Lung (tissue), 12 donors: ENCODE measurements around the gene SYMPK. TPM values are rescaled to one million over a fixed set of nuclear protein-coding genes. Genes with fewer than 3 reads are reported as not detected.

Source experiments
- ATAC-seq: fragments of 200-7000 bp; cut with Tn5 transposase; one replicate; pipeline ENCODE4 v1.9.1; 2020; ENCODE audit warnings: moderate number of reproducible peaks; ENCODE audit not compliant: insufficient read depth, low FRiP score
- DNase-seq, 3 donors: peaks; one replicate each; pipeline ENCODE4 v3.0.0-alpha.2; 2013 to 2017
- H3K27ac ChIP-seq, 2 donors: one replicate each; pipeline ENCODE4 v1.5.1; 2013; ENCODE audit warnings: mild to moderate bottlenecking in 2 of 2, moderate library complexity in 2 of 2, control low read depth in 1 of 2, inconsistent platforms in 1 of 2, low read depth in 1 of 2, low read length in 1 of 2
- H3K27me3 ChIP-seq, 3 donors: one replicate each; pipeline ENCODE4 v1.5.1; 2013; ENCODE audit warnings: low read length in 2 of 3; ENCODE audit not compliant: control insufficient read depth in 3 of 3, insufficient read depth in 3 of 3
- H3K36me3 ChIP-seq, 4 donors: one replicate each; pipeline ENCODE4 v1.5.1; 2013; ENCODE audit warnings: low read length in 4 of 4, mild to moderate bottlenecking in 1 of 4, moderate library complexity in 1 of 4; ENCODE audit not compliant: control insufficient read depth in 4 of 4, insufficient read depth in 4 of 4
- H3K4me1 ChIP-seq, 5 donors: one replicate each; pipeline ENCODE4 v1.5.1; 2013; ENCODE audit warnings: low read length in 5 of 5, mild to moderate bottlenecking in 2 of 5, moderate library complexity in 1 of 5; ENCODE audit not compliant: control insufficient read depth in 5 of 5, insufficient read depth in 5 of 5
- H3K4me3 ChIP-seq: one replicate; pipeline ENCODE4 v1.5.1; 2013; ENCODE audit warnings: mild to moderate bottlenecking, control low read depth, moderate library complexity
- H3K9ac ChIP-seq, 2 donors: one replicate each; pipeline ENCODE4 v1.5.1; 2013; ENCODE audit warnings: low read length in 2 of 2, control low read depth in 1 of 2; ENCODE audit not compliant: insufficient read depth in 1 of 2
- H3K9me3 ChIP-seq, 4 donors: one replicate each; pipeline ENCODE4 v1.5.1; 2013; ENCODE audit warnings: low read length in 3 of 4, mild to moderate bottlenecking in 1 of 4, moderate library complexity in 1 of 4; ENCODE audit not compliant: control insufficient read depth in 4 of 4, insufficient read depth in 3 of 4
- CTCF ChIP-seq: IDR thresholded peaks from 2 replicates; pipeline ENCODE4 v1.5.1; 2012; ENCODE audit warnings: mild to moderate bottlenecking; ENCODE audit errors: control extremely low read depth, extremely low read depth
- WGBS, 2 donors: extraction: QIAGEN DNeasy Blood & Tissue Kit; methylation state at CpG; one replicate each; pipeline ENCODE4 v1.1.7; 2013; 5-methylcytosine and 5-hydroxymethylcytosine counted together
- polyA plus RNA-seq, 2 donors: library from polyadenylated mRNA; stranded (reverse); fragments of 200-250 nt; gene quantifications; one replicate each; pipeline ENCODE4 v1.2.1, GENCODE V29; 2013
- total RNA-seq, 2 donors: library from RNA; depleted of rRNA in 1 of 2; stranded (reverse); fragments of >200 nt in 1 of 2; gene quantifications; one replicate each; pipeline ENCODE4 v1.2.1, GENCODE V29; 2014 to 2021
- donor health status: control.
- donor health status: control.
- donor health status: Bipolar disorder and iron deficiency.
- donor health status: healthy.
- donor health status: DM: yes; HTN: yes; CAD: no.

SYMPK gene
- total and polyA plus RNA-seq, 4 donors = 40.3 to 125 (median 64.8) TPM

- Histone ChIP-seq H3K27me3 (no peaks in the 10 kb centered on the region), H3K4me3 (no peak overlapping the region), H3K36me3 (peaks cover 0 to 31% (median 5%) of the 10 kb centered on the region in 4 donors), H3K4me1 (peaks cover 0 to 15% (median 0%) of the 10 kb centered on the region in 5 donors), H3K9ac (no peak overlapping the region), H3K9me3 (no peaks in the 10 kb centered on the region), H3K27ac (peak overlapping the region in 1 of 2 donors; percentile 33)
- peak; percentile 97 for TF ChIP-seq CTCF
- 21% methylated on average over 24 of the region's 24 CpGs for WGBS, 2 donors
- DNase-seq = peak; percentile 93 to 95 (median 94)
- ATAC-seq = peak; percentile 93
Observed at GRCh38 chr19:45817010-45817724, 45.8 kb downstream of the SYMPK start.

- WGBS, 2 donors = 78 to 79% methylated on average over 17 to 18 of the region's 18 CpGs
- no peak overlapping the region for H3K4me3 ChIP-seq
- no peak for ATAC-seq
Observed at GRCh38 chr19:45816236-45817009, 46.5 kb downstream of the SYMPK start.

GRCh38 chr19:45815481-45816216, 47.3 kb downstream of the SYMPK start:
- no peak overlapping the region for H3K27ac ChIP-seq
- no peaks in the 10 kb centered on the region for H3K27me3 ChIP-seq
- peak overlapping the region; percentile 1 for H3K4me3 ChIP-seq
- 10 to 30% methylated on average over 41 to 44 of the region's 44 CpGs for WGBS, 2 donors
- DNase-seq (peak; percentile 69 to 75 (median 74)), ATAC-seq (no peak)
- H3K9me3 ChIP-seq = no peaks in the 10 kb centered on the region
- no peak for TF ChIP-seq CTCF
- H3K4me1 ChIP-seq = peaks cover 0 to 15% (median under 1%) of the 10 kb centered on the region in 5 donors
- H3K36me3 ChIP-seq = peaks cover 0 to 19% (median 4%) of the 10 kb centered on the region in 4 donors
- H3K9ac ChIP-seq = no peak overlapping the region

More at GRCh38 chr19:45816236-45817009, 46.5 kb downstream of the SYMPK start:
- Histone ChIP-seq H3K27me3 (no peaks in the 10 kb centered on the region), H3K9ac (no peak overlapping the region), H3K4me1 (peaks cover 0 to 15% (median 0%) of the 10 kb centered on the region in 5 donors), H3K9me3 (no peaks in the 10 kb centered on the region), H3K27ac (peak overlapping the region in 1 of 2 donors; percentile 33), H3K36me3 (peaks cover 0 to 26% (median 5%) of the 10 kb centered on the region in 4 donors)
- TF ChIP-seq CTCF = no peak
- DNase-seq = no peak
